Hepatocyte (in vitro differentiated cells): ENCODE measurements around the gene MTF2. TPM values are rescaled to one million over a fixed set of nuclear protein-coding genes. Genes with fewer than 3 reads are reported as not detected.
A peak's percentile ranks its signal among the peaks of the same experiment; 100 is the strongest.

Experiments used
- DNase-seq: peaks from one replicate; pipeline ENCODE4 v3.0.0-alpha.2; 2016; ENCODE audit warnings: low spot score
- H2AFZ ChIP-seq: fragments of 200-600 bp; sonication (generic); 2 replicates; pipeline ENCODE4 v1.6.0; 2016; ENCODE audit warnings: antibody characterized with exemption, mild to moderate bottlenecking
- H3K27ac ChIP-seq: fragments of 200-600 bp; sonication (generic); 2 replicates; pipeline ENCODE4 v1.5.1; 2016; ENCODE audit warnings: mild to moderate bottlenecking
- H3K27me3 ChIP-seq: fragments of 200-600 bp; sonication (generic); 2 replicates; pipeline ENCODE4 v1.6.1; 2016
- H3K36me3 ChIP-seq: fragments of 200-600 bp; sonication (generic); replicated peaks from 2 replicates; pipeline ENCODE4 v1.5.1; 2016; ENCODE audit warnings: low read depth; ENCODE audit not compliant: insufficient read depth
- H3K4me1 ChIP-seq: fragments of 200-600 bp; sonication (generic); 2 replicates; pipeline ENCODE4 v1.5.1; 2016; ENCODE audit warnings: mild to moderate bottlenecking, moderate library complexity; ENCODE audit not compliant: insufficient read depth
- H3K4me2 ChIP-seq: fragments of 200-600 bp; sonication (generic); 2 replicates; pipeline ENCODE4 v1.6.0; 2016
- H3K4me3 ChIP-seq: fragments of 200-600 bp; sonication (generic); 2 replicates; pipeline ENCODE4 v1.5.1; 2016; ENCODE audit warnings: mild to moderate bottlenecking
- H3K79me2 ChIP-seq: fragments of 200-600 bp; sonication (generic); 2 replicates; pipeline ENCODE4 v1.6.0; 2017; ENCODE audit warnings: mild to moderate bottlenecking
- H3K9me2 ChIP-seq: fragments of 200-600 bp; sonication (generic); replicated peaks from 2 replicates; pipeline ENCODE4 v1.6.0; 2017; ENCODE audit warnings: mild to moderate bottlenecking; ENCODE audit not compliant: insufficient read depth
- H3K9me3 ChIP-seq: fragments of 200-600 bp; sonication (generic); 2 replicates; pipeline ENCODE4 v1.5.1; 2016; ENCODE audit warnings: low read depth, mild to moderate bottlenecking
- H4K20me1 ChIP-seq: fragments of 200-600 bp; sonication (generic); 2 replicates; pipeline ENCODE4 v1.6.0; 2016; ENCODE audit warnings: mild to moderate bottlenecking; ENCODE audit not compliant: insufficient read depth, poor library complexity, severe bottlenecking
- EZH2 ChIP-seq: fragments of 200-600 bp; sonication (generic); IDR thresholded peaks from 2 replicates; pipeline ENCODE4 v1.6.1; 2016; ENCODE audit warnings: antibody characterized with exemption, mild to moderate bottlenecking, borderline replicate concordance
- EZH2phosphoT487 ChIP-seq: fragments of 200-600 bp; sonication (generic); IDR thresholded peaks from one replicate; pipeline ENCODE4 v1.6.1; 2018; ENCODE audit warnings: antibody characterized with exemption, mild to moderate bottlenecking, low read depth, moderate library complexity; ENCODE audit not compliant: unreplicated experiment, severe bottlenecking
- WGBS: methylation state at CpG from one replicate; pipeline ENCODE4 v1.1.6; 2016; ENCODE audit warnings: low lambda C conversion rate; ENCODE audit errors: missing lambda C conversion rate; 5-methylcytosine and 5-hydroxymethylcytosine counted together
- polyA plus RNA-seq: library from polyadenylated mRNA; unstranded; fragments of >200 nt; fragmentation: Nextera tagmentation; extraction: Ambion mirVana; gene quantifications from 2 replicates; pipeline ENCODE4 v1.2.1, GENCODE V29; 2016
- total RNA-seq: library from RNA; depleted of rRNA; stranded (reverse); fragments of >200 nt; gene quantifications from 2 replicates; pipeline ENCODE4 v1.2.3, GENCODE V29; 2014
- TF ChIP-seq, protein P1 (sequence below): fragments of 200-600 bp; sonication (generic); IDR thresholded peaks from 2 replicates; pipeline ENCODE4 v1.5.1; 2016; ENCODE audit warnings: antibody characterized with exemption, mild to moderate bottlenecking; ENCODE audit not compliant: poor library complexity

MTF2 gene
- total and polyA plus RNA-seq, 2 experiments from 2014 or later, result 29.7 to 37.7 TPM

- H3K9me2 ChIP-seq, result no peaks in the 10 kb centered on the region
- H3K36me3 ChIP-seq, result no peaks in the 10 kb centered on the region
- no peaks in the 10 kb centered on the region for H3K27me3 ChIP-seq
- no peaks in the 10 kb centered on the region for H3K9me3 ChIP-seq
- H3K27ac ChIP-seq, result no peak overlapping the region
- peak; percentile 63 for DNase-seq
- no peak overlapping the region for H2AFZ ChIP-seq
- TF ChIP-seq, protein P1, sequence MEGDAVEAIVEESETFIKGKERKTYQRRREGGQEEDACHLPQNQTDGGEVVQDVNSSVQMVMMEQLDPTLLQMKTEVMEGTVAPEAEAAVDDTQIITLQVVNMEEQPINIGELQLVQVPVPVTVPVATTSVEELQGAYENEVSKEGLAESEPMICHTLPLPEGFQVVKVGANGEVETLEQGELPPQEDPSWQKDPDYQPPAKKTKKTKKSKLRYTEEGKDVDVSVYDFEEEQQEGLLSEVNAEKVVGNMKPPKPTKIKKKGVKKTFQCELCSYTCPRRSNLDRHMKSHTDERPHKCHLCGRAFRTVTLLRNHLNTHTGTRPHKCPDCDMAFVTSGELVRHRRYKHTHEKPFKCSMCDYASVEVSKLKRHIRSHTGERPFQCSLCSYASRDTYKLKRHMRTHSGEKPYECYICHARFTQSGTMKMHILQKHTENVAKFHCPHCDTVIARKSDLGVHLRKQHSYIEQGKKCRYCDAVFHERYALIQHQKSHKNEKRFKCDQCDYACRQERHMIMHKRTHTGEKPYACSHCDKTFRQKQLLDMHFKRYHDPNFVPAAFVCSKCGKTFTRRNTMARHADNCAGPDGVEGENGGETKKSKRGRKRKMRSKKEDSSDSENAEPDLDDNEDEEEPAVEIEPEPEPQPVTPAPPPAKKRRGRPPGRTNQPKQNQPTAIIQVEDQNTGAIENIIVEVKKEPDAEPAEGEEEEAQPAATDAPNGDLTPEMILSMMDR, result peak; percentile 62
- TF ChIP-seq EZH2phosphoT487, result no peak
- H4K20me1 ChIP-seq, result no peaks in the 10 kb centered on the region
- H3K4me2 ChIP-seq, result no peak overlapping the region
- H3K4me3 ChIP-seq, result no peak overlapping the region
- H3K79me2 ChIP-seq, result no peaks in the 10 kb centered on the region
- H3K4me1 ChIP-seq, result no peaks in the 10 kb centered on the region
- WGBS, result 64% methylated on average over 3 of the region's 3 CpGs
Observed at GRCh38 chr1:93061895-93062792, 16.9 kb upstream of the MTF2 start.

GRCh38 chr1:93076268-93076667 is 2.8 kb upstream of the MTF2 start:
- Histone ChIP-seq H3K9me2 (no peaks in the 10 kb centered on the region), H3K4me2 (no peak overlapping the region), H3K36me3 (no peaks in the 10 kb centered on the region), H3K9me3 (no peaks in the 10 kb centered on the region), H2AFZ (no peak overlapping the region), H3K4me1 (peaks cover 6% of the 10 kb centered on the region), H3K27ac (no peak overlapping the region), H3K27me3 (no peaks in the 10 kb centered on the region), H3K79me2 (peaks cover 26% of the 10 kb centered on the region), H3K4me3 (no peak overlapping the region), H4K20me1 (peaks cover 8% of the 10 kb centered on the region)
- WGBS, result 78% methylated on average over 4 of the region's 4 CpGs
- TF ChIP-seq EZH2 (no peak), EZH2phosphoT487 (no peak)
- TF ChIP-seq, protein P1, result no peak
- no peak for DNase-seq

- WGBS, result 54% methylated on average over 3 of the region's 3 CpGs
- TF ChIP-seq EZH2 (no peak), EZH2phosphoT487 (no peak)
- TF ChIP-seq, protein P1, result no peak
- peaks cover 45% of the 10 kb centered on the region for H3K79me2 ChIP-seq
Observed at GRCh38 chr1:93078203-93078602, 880 bp upstream of the MTF2 start.

More at GRCh38 chr1:93078203-93078602, 880 bp upstream of the MTF2 start:
- Histone ChIP-seq H3K36me3 (no peaks in the 10 kb centered on the region), H3K4me2 (peak overlapping the region; percentile 86), H3K9me3 (no peaks in the 10 kb centered on the region), H3K9me2 (no peaks in the 10 kb centered on the region), H3K27me3 (no peaks in the 10 kb centered on the region), H2AFZ (peak overlapping the region; percentile 95), H3K4me1 (peaks cover 12% of the 10 kb centered on the region), H3K4me3 (peak overlapping the region; percentile 75), H4K20me1 (peaks cover 25% of the 10 kb centered on the region), H3K27ac (peak overlapping the region; percentile 96)
- DNase-seq, result no peak
